ENCODE data around the gene TSPAN19.

The TSPAN19 gene

GRCh38 chr12:84998341-84998740 is 37.7 kb downstream of the TSPAN19 start:
- no peak for DNase-seq

- DNase-seq, result no peak
These were observed 39.3 kb downstream of the TSPAN19 start for GRCh38 chr12:84996759-84997158.

GRCh38 chr12:84995641-84996040 is 40.4 kb downstream of the TSPAN19 start:
- DNase-seq, result no peak

GRCh38 chr12:84994426-84994825 is 41.7 kb downstream of the TSPAN19 start:
- no peak for DNase-seq

GRCh38 chr12:84986586-84986985 is 49.5 kb downstream of the TSPAN19 start:
- DNase-seq, result no peak

- no peak for DNase-seq
These were observed 50.0 kb downstream of the TSPAN19 start for GRCh38 chr12:84986117-84986516.

GRCh38 chr12:84983289-84983688 is 52.8 kb downstream of the TSPAN19 start:
- no peak for DNase-seq

- no peak for DNase-seq
These were observed 53.2 kb downstream of the TSPAN19 start for GRCh38 chr12:84982888-84983287.

- no peak for DNase-seq
These were observed 57.2 kb downstream of the TSPAN19 start for GRCh38 chr12:84978921-84979320.

- no peak for DNase-seq
These were observed 59.9 kb downstream of the TSPAN19 start for GRCh38 chr12:84976133-84976532.

- no peak for DNase-seq
These were observed 61.8 kb downstream of the TSPAN19 start for GRCh38 chr12:84974155-84974815.

GRCh38 chr12:84973026-84973425 is 63.1 kb downstream of the TSPAN19 start:
- no peak for DNase-seq

- DNase-seq, result no peak
These were observed 66.9 kb downstream of the TSPAN19 start for GRCh38 chr12:84969226-84969625.
